Astrocyte (in vitro differentiated cells and primary cell): ENCODE measurements around the gene MAP7. TPM values are rescaled to one million over a fixed set of nuclear protein-coding genes. Genes with fewer than 3 reads are reported as not detected.

Source experiments
- DNase-seq: peaks from one replicate; pipeline ENCODE4 v3.0.0-alpha.2; 2010; ENCODE audit warnings: low read depth
- FAIRE-seq: peaks from 2 replicates; lab custom pipeline; 2011; peaks lifted over from hg19 to GRCh38; lab: Jason Lieb, UNC
- H2AFZ ChIP-seq: 2 replicates; pipeline ENCODE4 v1.6.0; 2012; ENCODE audit warnings: low read depth, low read length, inconsistent platforms
- H3K27ac ChIP-seq: 2 replicates; pipeline ENCODE4 v1.5.1; 2011; ENCODE audit warnings: low read depth, low read length, inconsistent platforms
- H3K27me3 ChIP-seq: 2 replicates; pipeline ENCODE4 v1.6.0; 2011; ENCODE audit warnings: low read length, inconsistent platforms; ENCODE audit not compliant: insufficient read depth
- H3K36me3 ChIP-seq: 2 replicates; pipeline ENCODE4 v1.5.1; 2011; ENCODE audit warnings: low read length, inconsistent platforms; ENCODE audit not compliant: insufficient read depth
- H3K4me1 ChIP-seq: 2 replicates; pipeline ENCODE4 v1.5.1; 2011; ENCODE audit warnings: low read length, inconsistent platforms; ENCODE audit not compliant: insufficient read depth
- H3K4me2 ChIP-seq: 2 replicates; pipeline ENCODE4 v1.6.0; 2012; ENCODE audit warnings: low read length, inconsistent platforms
- H3K4me3 ChIP-seq: 2 replicates; pipeline ENCODE4 v1.5.1; 2011; ENCODE audit warnings: low read depth, mild to moderate bottlenecking, low read length, inconsistent platforms; ENCODE audit not compliant: insufficient read depth
- H3K79me2 ChIP-seq: 2 replicates; pipeline ENCODE4 v1.6.0; 2012; ENCODE audit warnings: mild to moderate bottlenecking, low read length, inconsistent platforms; ENCODE audit not compliant: insufficient read depth
- H3K9ac ChIP-seq: 2 replicates; pipeline ENCODE4 v1.6.0; 2012; ENCODE audit warnings: mild to moderate bottlenecking, low read length, inconsistent platforms
- H3K9me3 ChIP-seq: 2 replicates; pipeline ENCODE4 v1.5.1; 2012; ENCODE audit warnings: low read depth, mild to moderate bottlenecking, low read length, inconsistent platforms; ENCODE audit not compliant: insufficient read depth
- H4K20me1 ChIP-seq: 2 replicates; pipeline ENCODE4 v1.6.0; 2012; ENCODE audit warnings: low read length, inconsistent platforms; ENCODE audit not compliant: insufficient read depth
- H3K27ac Mint-ChIP-seq: one replicate; pipeline ENCODE4 v1.8.0; 2021; ENCODE audit warnings: mild to moderate bottlenecking, mixed read lengths; ENCODE audit not compliant: unreplicated experiment
- H3K27me3 Mint-ChIP-seq: one replicate; pipeline ENCODE4 v1.8.0; 2021; ENCODE audit warnings: low read depth, mixed read lengths; ENCODE audit not compliant: unreplicated experiment
- H3K36me3 Mint-ChIP-seq: one replicate; pipeline ENCODE4 v1.8.0; 2021; ENCODE audit warnings: low read depth, mixed read lengths; ENCODE audit not compliant: unreplicated experiment
- H3K4me1 Mint-ChIP-seq: one replicate; pipeline ENCODE4 v1.8.0; 2021; ENCODE audit warnings: low read depth, mixed read lengths; ENCODE audit not compliant: unreplicated experiment
- H3K4me3 Mint-ChIP-seq: one replicate; pipeline ENCODE4 v1.8.0; 2021; ENCODE audit warnings: mild to moderate bottlenecking, moderate library complexity, mixed read lengths; ENCODE audit not compliant: unreplicated experiment
- H3K9me3 Mint-ChIP-seq: one replicate; pipeline ENCODE4 v1.8.0; 2021; ENCODE audit warnings: mild to moderate bottlenecking, mixed read lengths; ENCODE audit not compliant: unreplicated experiment
- EZH2 ChIP-seq: IDR thresholded peaks from 2 replicates; pipeline ENCODE4 v1.6.1; 2012; ENCODE audit warnings: mild to moderate bottlenecking, low read length, inconsistent platforms; ENCODE audit not compliant: insufficient read depth
- total RNA-seq: library from RNA; stranded (reverse); gene quantifications from 2 replicates; pipeline ENCODE4 v1.2.1, GENCODE V29; 2021
- TF ChIP-seq, protein P1 (sequence below): IDR thresholded peaks from 2 replicates; pipeline ENCODE4 v1.5.1; 2011; ENCODE audit warnings: low read depth, mild to moderate bottlenecking, inconsistent platforms, low read length, moderate library complexity; ENCODE audit not compliant: insufficient read depth

MAP7 gene
- total RNA-seq, 1 donor from 2014 or later: 3.3 TPM

DNA sequence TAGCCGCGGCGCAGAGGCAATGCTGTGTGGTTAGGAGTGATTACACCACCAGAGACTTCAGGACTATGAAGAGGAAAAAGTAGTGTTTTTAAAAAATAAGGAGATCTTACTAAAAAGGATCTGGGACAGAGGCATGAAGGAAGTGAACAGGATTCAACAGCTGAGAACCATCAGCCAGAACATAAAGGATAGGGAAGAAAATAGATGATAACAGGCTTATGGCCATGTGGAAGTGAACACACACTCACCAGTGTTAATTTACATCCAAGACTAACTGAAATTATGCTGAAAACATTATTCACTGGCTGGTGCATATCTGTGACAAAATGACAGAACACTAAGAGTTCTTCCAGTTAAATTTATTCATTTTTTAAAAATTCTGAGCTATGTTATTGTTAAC is 213.1 kb downstream of the MAP7 start:
- Histone ChIP-seq H3K4me1 (no peaks in the 10 kb centered on the region), H3K4me2 (no peak overlapping the region), H3K79me2 (no peaks in the 10 kb centered on the region), H3K27me3 (peaks cover 3% of the 10 kb centered on the region), H3K36me3 (no peaks in the 10 kb centered on the region), H3K9me3 (no peaks in the 10 kb centered on the region), H2AFZ (no peak overlapping the region), H3K27ac (no peak overlapping the region), H3K9ac (no peak overlapping the region), H3K4me3 (no peak overlapping the region), H4K20me1 (no peaks in the 10 kb centered on the region)
- Mint-ChIP-seq H3K4me1 (no peaks in the 10 kb centered on the region), H3K27me3 (no peaks in the 10 kb centered on the region), H3K27ac (no peak overlapping the region), H3K4me3 (no peak overlapping the region), H3K36me3 (no peaks in the 10 kb centered on the region), H3K9me3 (no peaks in the 10 kb centered on the region)
- TF ChIP-seq, protein P1, sequence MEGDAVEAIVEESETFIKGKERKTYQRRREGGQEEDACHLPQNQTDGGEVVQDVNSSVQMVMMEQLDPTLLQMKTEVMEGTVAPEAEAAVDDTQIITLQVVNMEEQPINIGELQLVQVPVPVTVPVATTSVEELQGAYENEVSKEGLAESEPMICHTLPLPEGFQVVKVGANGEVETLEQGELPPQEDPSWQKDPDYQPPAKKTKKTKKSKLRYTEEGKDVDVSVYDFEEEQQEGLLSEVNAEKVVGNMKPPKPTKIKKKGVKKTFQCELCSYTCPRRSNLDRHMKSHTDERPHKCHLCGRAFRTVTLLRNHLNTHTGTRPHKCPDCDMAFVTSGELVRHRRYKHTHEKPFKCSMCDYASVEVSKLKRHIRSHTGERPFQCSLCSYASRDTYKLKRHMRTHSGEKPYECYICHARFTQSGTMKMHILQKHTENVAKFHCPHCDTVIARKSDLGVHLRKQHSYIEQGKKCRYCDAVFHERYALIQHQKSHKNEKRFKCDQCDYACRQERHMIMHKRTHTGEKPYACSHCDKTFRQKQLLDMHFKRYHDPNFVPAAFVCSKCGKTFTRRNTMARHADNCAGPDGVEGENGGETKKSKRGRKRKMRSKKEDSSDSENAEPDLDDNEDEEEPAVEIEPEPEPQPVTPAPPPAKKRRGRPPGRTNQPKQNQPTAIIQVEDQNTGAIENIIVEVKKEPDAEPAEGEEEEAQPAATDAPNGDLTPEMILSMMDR: no peak
- TF ChIP-seq EZH2: no peak
- FAIRE-seq (no peak), DNase-seq (no peak)

DNA sequence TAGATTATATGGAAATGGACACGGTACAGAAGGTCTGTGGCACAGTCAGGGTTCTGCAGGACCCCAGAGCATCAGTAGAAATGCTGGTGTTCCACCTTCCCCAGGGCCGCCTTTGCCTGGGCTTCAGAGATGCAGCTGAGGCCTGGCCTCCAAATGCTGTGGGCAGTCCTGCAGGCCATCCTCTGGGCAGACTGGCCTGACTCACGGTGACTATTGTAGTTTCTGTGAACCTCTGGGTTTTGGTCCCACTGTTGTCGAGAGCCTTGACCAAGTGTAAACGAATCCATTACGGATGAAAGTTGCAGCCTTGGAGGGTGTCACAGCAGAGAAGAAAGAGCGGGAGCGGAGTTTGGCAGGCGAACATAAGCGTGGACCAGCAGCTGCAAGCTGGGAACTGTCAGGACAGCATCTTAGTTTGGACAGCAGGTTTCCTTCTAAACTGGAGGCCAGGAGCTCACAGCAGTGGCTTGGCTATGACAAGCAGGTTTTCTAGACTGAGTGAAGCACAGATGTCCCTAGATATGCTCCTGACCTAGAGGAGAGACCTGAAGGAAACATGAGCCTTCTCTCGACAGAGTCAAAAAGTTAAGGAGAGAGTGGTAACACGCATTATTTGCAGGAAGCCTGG is 214.4 kb downstream of the MAP7 start:
- H3K9ac ChIP-seq: no peak overlapping the region
- Mint-ChIP-seq H3K27ac (no peak overlapping the region), H3K36me3 (no peaks in the 10 kb centered on the region), H3K9me3 (no peaks in the 10 kb centered on the region), H3K27me3 (no peaks in the 10 kb centered on the region), H3K4me3 (no peak overlapping the region), H3K4me1 (no peaks in the 10 kb centered on the region)
- H2AFZ ChIP-seq: no peak overlapping the region
- DNase-seq (no peak), FAIRE-seq (no peak)
- H3K79me2 ChIP-seq: no peaks in the 10 kb centered on the region
- H3K27me3 ChIP-seq: peaks cover 3% of the 10 kb centered on the region
- H3K9me3 ChIP-seq: no peaks in the 10 kb centered on the region
- H3K4me1 ChIP-seq: no peaks in the 10 kb centered on the region
- no peaks in the 10 kb centered on the region for H4K20me1 ChIP-seq
- H3K36me3 ChIP-seq: no peaks in the 10 kb centered on the region
- no peak overlapping the region for H3K4me3 ChIP-seq
- H3K4me2 ChIP-seq: no peak overlapping the region
- H3K27ac ChIP-seq: no peak overlapping the region
- no peak for TF ChIP-seq EZH2
- TF ChIP-seq, protein P1: no peak

DNA sequence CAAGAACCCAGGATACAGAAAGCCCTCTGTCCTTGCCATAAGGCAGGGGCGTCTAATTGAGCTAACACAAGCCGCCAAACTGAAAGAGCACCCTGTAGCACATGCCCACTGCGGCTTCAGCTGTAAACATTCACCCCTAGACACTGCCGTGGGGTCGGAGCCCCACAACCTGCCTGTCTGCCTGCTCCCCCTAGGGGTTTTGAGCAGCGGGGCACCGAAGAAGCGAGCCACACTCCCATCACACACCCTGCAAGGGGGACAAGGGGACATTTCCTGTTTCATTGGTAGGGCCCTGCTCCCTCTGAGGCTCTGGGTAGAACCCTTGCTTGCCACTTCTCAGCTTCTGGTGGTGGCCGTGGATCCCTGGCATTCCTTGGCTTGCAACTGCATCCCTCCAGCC is 215.4 kb downstream of the MAP7 start:
- H3K4me2 ChIP-seq: no peak overlapping the region
- peaks cover 3% of the 10 kb centered on the region for H3K27me3 ChIP-seq
- H3K27me3 Mint-ChIP-seq: no peaks in the 10 kb centered on the region
- H3K9ac ChIP-seq: no peak overlapping the region
- H3K9me3 ChIP-seq: no peaks in the 10 kb centered on the region
- H3K27ac Mint-ChIP-seq: no peak overlapping the region
- no peaks in the 10 kb centered on the region for H3K36me3 Mint-ChIP-seq
- H3K27ac ChIP-seq: no peak overlapping the region
- H3K4me3 Mint-ChIP-seq: no peak overlapping the region
- no peaks in the 10 kb centered on the region for H3K36me3 ChIP-seq
- no peak overlapping the region for H3K4me3 ChIP-seq
- no peaks in the 10 kb centered on the region for H3K79me2 ChIP-seq
- no peaks in the 10 kb centered on the region for H4K20me1 ChIP-seq
- FAIRE-seq (no peak), DNase-seq (no peak)
- TF ChIP-seq, protein P1: no peak
- TF ChIP-seq EZH2: no peak
- H3K4me1 Mint-ChIP-seq: no peaks in the 10 kb centered on the region
- no peaks in the 10 kb centered on the region for H3K9me3 Mint-ChIP-seq
- no peak overlapping the region for H2AFZ ChIP-seq
- no peaks in the 10 kb centered on the region for H3K4me1 ChIP-seq
